GM21786 (cell line): ENCODE measurements around the gene TMEM234.

Source experiments
- ATAC-seq: cut with Tn5 transposase; IDR thresholded peaks from one replicate; pipeline ENCODE4 v1.9.1; 2021; ENCODE audit not compliant: unreplicated experiment

Gene TMEM234

DNA sequence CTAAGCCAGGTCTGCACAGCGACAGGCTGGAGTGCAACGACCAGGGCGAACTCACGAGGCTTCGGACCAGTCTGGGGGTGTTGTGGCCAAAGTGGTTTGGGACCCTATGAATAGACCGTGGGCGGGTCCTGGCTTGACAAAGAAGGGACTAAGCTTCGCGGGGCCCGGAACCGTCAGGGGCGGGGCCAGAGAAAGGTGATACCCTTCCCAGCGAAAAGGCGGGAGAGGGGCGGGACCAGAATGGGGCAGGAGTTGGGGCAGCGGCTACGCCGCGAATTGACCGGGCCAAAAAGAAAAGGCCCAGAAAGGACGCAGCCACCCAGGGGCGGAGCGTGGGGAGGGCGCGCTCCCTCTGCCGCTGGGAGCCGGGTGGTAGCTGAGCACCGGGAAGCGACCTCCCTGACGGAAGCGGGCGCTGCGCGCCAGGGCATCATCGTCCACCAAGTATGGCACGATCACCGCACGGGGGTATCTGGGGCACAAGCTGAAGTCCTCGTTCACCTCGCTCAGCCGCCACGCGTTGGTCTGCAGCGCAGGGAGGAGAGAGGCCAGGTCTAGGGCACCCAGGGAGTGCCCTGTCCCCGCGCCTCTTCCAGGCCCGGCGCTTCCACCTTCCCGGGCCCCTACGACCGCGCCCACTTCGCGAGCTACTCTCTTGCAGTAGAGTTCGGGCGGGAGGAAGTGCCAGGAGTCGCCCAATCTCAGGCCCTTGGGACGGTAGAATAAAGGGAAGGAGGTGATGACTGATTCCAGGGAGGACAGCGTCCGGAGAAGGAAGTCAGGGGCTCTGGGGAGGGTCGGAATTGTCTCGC lies 18.2 kb upstream of the TMEM234 start:
- ATAC-seq, result no peak

DNA sequence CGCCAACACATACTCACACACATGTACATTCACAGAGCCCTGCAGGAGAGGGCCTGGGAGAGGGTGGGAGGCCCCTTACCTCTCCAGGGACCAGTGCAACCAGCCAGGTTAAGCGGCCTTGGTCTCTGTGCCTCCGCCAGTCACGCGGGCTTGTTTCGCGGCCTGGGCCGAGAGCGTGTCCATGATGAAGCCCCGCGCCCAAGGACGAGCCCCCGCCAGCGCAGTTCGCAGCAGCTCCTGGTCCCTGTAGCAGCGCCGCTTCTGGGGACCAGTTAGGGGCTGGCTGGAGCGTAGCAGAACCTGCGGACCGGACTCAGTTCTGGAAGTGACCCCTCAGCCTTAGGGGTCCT lies 17.6 kb upstream of the TMEM234 start:
- no peak for ATAC-seq

DNA sequence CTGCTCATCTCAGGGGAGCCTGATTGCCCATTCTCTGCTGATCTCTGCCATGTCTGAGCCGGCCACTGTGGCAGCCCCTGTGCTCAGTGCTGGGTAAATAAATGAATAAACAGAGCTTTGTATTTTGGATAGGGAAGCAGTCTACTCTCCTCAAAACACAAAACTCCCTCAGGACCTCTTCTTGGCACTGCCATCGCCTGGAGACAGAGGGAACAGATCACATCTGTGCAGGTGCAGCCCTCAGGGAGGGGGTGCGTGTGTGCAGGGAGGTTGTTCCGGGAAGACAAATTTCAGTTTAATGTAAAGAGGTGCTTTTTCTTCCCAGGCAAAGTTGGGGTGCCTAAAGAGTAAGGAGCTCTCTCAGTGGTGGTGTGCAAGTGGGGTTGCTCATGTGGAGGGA lies 17.2 kb upstream of the TMEM234 start:
- no peak for ATAC-seq

DNA sequence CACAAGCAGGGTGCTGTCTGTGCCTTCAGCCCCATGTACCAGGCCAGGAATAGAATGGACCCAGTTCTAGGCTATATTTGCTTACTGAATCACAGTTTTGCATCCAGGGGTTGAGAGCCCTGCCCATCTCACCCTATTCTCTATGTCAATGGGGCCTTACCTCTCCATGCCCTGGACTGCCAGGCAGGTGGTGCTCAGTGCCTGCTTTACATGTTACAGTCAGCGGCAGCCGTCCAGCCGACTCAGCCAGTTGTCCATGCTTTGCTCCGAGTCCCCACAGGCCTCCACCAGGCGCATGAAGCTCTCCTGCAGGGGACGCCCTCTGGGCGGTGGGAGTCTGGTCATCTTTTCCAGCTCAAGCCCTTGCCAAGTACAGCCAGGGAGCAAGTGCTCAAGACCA lies 12.6 kb upstream of the TMEM234 start:
- no peak for ATAC-seq

DNA sequence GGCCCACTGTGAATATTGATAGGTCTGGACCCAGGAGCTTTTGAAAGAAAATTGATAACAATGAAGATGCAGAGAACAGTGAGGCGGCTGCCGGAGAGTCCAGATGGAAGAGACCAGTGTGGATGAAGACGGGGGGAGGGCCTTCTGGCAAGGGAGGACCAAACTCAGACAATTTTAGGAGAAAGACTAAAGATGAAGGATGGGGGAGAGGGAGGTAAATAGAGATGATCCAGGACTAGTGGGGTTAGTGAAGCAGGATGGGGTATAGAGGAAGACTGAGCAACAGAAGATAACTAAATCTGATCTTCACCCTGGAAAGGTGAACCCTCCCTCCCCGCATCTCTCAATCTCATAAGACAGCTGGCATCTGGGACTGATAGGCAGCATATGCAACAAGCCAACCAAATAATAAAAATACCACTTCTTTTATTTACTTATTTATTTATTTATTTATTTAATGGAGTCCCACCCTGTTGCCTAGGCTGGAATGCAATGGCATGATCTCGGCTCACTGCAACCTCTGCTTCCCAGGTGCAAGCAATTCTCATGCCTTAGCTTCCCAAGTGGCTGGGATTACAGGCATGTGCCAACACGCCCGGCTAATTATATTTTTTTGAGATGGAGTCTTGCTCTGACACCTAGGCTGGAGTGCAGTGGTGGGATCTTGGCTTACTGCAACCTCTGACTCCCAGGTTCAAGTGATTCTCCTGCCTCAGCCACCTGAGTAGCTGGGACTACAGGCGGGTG lies 10.6 kb upstream of the TMEM234 start:
- ATAC-seq, result no peak

DNA sequence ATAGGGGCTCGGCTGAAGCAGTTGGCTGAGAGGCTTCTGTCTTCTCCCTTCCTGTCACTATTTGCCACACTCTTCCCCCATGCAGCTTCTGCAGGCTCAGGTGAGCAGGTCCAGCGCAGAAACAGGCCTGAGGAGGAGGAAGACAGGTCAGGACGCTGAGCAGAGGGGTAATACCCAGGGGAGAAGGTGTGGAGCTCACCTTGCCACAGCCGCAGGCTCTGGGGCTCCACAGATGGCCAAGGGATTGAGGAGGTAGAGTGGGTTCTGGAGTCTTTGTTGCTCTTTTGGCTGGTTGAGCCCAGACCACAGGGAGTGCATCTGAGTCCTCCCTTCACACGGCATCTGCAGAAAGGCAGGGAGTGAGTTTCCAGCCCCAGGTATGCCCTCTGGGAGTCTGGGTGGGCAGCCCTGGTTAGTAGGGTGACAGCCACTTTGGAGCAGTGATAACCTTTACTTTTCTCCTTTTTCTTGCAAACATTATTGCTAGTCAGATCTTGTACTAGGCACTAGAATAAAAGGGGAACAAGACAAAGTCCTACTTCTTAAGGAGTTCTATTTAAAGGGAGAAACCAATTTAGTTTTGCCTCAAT lies 9.8 kb upstream of the TMEM234 start:
- ATAC-seq, result no peak

DNA sequence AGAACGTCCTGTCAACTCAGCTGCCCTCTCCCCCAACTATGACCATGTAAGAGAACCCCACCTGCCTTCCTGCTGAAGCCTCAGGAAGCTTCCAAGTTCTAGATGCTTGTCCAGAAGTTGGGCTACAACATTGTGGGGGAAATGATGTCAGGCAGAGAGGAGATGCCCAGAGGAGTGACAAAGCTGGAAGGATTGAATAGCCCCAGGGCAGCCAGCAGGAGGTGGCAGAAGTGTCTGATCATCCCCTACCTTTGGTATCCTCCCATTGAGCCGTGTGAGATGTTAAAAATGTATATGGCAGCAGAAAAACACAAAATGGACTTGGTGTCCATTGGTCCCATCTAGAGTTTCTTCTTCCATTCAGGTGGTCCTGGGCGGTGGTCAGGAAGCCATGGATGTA lies 6.6 kb upstream of the TMEM234 start:
- ATAC-seq, result no peak

DNA sequence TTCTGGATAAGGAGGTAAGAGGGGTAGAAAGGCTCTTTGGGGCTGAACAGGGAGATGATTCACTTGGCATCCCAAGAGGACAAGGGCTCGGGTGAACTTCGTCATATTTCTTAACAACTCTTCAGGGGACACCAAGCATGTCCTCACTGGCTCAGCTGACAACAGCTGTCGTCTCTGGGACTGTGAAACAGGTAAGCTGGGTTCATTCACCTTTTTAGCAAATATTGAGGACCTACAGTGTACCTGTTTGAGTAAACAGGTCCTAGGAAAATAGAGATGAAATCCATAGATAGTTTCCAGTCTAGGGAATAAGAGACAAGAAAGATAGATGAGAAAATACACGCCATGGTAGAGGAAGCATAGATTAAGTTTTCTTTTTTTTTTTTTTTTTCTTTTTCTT lies 2.1 kb upstream of the TMEM234 start:
- ATAC-seq, result no peak

DNA sequence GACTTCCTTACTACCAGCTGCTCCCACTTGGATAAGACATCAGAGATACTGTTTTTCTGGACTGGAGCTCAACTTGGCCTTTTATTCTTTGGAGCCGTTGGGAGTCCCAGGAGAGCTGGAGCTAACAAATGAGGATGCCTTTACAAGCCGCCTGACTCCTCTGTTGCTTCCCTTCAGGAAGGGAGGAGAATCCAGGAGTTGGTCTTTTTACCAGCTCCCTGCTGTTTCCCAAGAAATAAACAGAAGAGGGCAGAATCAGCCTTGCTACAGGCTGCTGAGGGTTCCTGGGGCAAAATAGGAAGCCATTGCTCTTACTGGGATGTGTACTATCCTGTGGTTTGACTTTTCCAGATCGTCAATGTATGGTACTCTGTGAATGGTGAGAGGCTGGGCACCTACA lies 1.5 kb upstream of the TMEM234 start:
- ATAC-seq, result no peak

DNA sequence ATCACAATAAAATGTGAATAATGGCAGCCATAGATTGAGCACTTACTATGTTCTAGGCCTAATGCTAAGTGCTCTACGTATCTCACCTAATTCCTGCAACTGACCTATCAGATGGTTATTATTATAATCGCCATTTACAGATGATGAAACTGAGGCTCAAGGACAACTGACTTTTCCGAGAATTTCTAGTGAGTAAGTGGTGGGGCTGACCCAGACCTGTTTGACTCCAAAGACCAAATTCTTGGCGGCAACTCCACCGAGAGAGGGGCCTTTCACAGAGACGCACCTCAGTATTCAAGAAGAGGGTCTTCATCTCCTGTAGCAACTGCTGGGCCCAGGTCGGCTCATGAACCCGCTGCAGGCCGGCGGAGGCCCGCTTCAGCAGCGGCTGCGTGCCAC lies 573 bp downstream of the TMEM234 start:
- ATAC-seq, result no peak

DNA sequence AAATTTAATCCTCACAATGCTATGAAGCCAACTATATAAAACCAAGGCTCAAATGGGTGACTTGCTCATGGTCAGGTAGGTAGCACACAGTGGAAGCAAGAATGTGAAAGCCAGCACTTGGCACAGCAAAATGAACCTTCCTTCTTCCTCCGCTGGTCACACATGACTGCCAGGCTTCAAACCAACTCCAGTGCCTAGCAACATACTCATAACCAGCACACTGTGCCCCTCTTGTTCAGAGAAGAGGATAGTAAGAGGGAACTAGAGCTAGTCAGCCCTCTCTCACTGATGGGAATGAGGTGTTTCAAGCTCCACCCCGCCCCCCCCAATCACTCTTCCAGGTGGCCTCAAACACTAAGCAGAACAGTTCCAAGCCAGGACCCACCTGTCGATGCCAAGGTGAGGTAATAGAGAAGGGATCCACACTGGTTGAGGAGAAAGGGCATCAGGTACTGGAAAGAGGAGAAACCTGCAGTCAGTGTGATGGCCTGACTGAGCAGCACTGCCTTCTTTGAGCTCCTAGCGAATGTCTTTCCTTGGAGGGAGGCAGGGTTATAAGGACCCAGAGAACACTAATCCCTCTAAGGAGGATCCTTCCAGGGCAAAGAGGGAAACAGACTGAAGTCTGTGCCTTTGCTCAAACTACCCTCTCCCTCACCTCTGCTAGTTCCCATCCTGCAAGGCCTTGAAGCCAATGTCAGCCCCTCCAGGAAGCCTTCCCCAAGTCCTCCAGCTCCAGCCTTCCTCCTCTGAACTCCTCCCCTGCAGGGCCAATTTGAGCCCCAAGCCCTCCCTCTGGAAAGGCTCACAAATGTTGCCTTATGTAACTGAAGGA lies 1.2 kb downstream of the TMEM234 start:
- no peak for ATAC-seq

DNA sequence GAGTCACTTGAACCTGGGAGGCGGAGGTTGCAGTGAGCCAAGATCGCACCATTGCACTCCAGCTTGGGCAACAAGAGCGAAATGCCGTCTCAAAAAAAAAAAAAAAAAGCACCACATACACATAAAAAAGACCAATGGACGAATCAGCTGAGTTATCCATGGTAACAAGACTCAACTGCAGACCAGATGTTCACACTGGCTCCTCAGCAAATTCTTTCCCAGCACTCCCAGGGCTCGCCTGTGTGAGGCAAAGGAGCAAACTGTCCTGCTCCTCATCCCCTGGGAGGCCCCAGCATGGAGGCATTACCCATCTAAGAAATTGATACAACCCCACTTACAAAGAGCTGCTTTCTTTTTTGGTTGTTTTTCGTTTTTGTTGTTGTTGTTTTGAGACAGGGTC lies 3.1 kb downstream of the TMEM234 start:
- ATAC-seq, result no peak

DNA sequence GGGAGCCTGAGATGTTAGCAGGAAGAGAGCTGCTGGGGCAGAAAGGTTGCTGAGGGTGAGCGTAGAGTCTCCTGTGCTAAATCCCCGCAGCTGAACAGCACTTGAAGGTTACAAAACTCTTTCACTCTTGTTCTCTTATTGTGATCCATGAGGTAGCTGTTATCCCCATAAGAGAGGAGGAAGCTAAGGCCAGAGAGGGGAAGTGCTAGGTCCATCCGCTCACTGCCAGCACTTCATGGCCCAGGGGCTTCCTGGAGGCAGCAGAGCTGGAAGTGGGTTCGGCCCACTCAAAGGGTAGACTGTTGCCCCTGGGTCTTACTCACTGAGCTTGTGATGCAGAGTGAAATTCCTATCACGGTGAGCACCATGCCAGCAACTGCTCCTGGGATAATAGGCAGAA lies 5.6 kb downstream of the TMEM234 start:
- ATAC-seq, result no peak

DNA sequence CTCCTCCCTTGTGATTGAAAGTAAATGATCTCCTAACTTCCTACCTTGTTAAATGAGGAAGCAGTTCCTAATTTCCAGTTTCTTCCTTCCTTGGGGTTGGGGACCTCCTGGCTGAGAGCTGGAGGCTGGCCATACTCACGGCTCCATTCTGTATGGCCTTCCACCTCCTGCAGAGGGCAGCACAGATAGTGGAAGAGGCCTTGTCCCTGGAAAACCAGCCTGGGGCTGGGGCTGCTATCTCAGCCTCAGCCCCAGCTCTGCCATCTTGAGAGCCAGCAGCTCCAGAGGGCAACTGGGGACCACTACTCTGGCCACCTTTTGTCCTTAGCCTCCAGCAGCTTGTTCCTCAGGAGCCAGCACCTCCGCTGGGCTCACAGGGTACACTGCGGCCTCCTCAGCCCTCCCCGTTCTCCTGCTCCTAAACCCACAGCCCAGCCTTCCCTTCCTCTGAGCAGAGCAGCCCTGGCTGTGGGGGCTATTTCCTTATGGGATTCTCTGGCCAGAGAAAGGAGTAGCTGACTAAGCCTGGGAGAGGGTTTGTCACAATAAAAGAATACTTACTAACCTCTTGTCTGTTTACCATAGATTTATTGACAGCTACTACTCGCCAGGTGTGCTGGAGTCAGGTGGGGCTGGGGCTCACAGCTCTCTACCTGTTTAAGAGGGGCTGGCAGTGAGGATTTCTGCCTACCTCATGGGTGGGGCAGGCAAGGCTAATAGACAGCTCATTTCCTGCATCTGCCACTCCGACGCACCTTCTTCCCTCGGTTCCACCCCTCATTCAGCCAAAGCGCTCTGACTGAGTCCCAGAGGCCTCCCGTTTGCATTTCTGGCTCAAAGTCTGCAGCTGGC lies 6.3 kb downstream of the TMEM234 start:
- no peak for ATAC-seq

DNA sequence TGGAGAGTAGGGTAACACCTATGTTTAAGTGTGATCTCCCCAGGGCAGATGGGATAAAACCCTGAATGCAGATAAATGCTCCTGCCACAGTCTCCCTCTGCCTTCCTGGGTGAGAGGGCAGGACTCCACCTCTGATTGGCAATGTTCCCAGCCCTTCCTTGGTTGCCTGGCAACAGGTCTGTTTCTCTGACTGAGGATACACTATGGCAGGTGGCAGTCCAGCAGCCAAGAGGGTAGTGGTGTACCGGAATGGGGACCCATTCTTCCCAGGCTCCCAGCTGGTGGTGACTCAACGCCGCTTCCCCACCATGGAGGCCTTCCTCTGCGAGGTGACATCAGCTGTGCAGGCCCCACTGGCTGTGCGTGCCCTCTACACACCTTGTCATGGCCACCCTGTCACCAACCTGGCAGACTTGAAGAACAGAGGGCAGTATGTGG lies 13.2 kb downstream of the TMEM234 start, which contains the start of gene DCDC2B:
DCDC2B (plus strand) TSS at position 199 of the 438 bp plus-strand sequence; CDS start at position 204, 5 bp downstream.
- no peak for ATAC-seq

DNA sequence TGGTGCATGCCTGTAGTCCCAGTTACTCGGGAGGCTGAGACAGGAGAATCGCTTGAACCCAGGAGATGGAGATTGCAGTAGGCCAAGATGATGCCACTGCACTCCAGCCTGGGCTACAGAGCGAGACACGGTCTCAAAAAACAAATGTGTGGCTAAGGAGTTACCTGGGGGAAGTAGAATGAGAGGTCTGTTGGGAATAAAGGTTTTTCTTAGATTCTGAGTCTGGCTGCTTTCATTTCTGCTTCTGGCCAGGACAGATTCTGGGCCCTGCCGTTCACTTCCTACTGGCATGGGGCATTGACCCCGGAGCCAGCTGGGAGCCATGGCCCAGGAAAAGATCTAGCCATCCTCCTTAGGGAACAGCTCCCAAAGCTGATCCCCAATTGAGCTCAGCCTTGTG lies 13.7 kb downstream of the TMEM234 start:
- no peak for ATAC-seq

DNA sequence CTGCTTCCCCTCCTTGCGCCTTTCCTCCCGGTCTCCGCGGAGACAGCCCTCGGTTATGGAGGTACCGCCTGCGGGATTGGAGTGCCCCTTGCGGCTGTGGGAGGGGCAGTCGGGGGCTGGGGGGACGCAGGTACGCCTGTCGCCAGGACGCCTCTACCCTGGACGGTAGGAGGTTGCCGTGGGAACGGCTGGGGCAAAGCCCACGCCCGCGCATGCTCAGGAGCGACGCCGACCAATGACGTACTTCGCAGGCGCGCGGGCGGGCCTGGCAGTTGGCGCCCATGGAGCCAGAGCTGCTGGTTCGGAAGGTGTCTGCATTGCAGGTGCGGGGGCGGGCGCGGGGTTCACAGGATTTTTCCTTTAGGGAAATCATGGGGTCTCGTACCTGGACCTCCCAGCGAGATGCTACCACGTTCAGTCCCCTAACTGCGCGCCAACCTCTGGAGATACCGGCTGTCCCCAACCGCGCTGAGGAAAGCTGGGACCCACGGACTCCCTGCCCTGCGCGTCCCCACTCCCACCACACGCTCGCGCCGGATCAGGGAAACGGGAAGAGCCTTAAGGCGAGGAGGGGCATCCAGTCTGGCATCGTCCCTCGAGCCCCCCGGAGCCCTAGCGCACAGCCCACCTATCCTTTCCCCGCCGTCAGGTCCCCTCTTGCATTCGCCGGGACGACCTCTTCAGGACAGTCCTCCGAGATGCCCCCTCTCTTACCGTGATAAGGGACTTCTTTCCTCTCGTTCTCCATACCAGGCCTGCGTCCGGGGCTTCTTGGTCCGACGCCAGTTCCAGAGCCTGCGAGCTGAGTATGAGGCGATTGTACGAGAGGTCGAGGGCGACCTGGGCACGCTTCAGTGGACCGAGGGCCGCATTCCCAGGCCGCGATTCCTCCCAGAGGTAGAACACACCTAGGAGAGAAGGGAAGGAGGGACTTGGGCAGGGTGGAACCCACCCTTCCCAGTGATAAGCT lies 16.5 kb downstream of the TMEM234 start, which contains the start of gene IQCC:
IQCC (plus strand) TSS at position 271 of the 970 bp plus-strand sequence; CDS start at position 282, 11 bp downstream.
- ATAC-seq, result no peak

DNA sequence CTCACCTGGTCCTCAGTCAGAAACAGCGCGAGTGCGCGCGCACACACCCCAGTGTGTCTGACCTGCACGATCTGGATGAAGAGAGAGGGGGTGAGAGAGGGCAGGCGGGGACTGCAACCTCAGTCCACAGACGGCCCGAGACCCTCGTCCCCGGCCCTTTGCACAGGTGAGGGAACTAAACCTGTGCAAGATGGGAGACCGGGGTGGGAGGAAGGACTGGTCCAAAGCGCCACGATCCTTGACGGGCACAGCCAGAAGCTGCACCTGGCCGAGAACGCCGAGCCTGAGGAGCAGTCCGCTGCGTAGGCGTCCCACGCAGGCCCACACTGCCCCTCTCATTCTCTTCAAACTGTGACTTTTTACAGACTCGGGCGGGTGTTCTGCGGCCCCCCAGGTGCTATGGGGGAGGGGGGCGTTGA lies 17.2 kb downstream of the TMEM234 start:
- ATAC-seq, result no peak
